Lower lobe of right lung (tissue), 2 donors: ENCODE data around the gene GINS1. TPM values are rescaled to one million over a fixed set of nuclear protein-coding genes. Genes with fewer than 3 reads are reported as not detected.
A peak's percentile ranks its signal among the peaks of the same experiment; 100 is the strongest.
"Not testable (repeated sequence)": the region's sequence is repeated elsewhere in the genome, so short reads cannot be mapped to it uniquely, and the experiment has no call there.

Experiments
- ATAC-seq, 2 donors: fragments of 200-7000 bp; cut with Tn5 transposase; one replicate each; pipeline ENCODE4 v1.9.1; 2020 to 2022; ENCODE audit warnings: mild to moderate bottlenecking in 2 of 2, moderate library complexity in 2 of 2
- DNase-seq: peaks from one replicate; pipeline ENCODE4 v3.0.0-alpha.2; 2020
- H3K27ac ChIP-seq: fragments of 200-600 bp; one replicate; pipeline ENCODE4 v1.8.0; 2022
- H3K27me3 ChIP-seq: fragments of 200-600 bp; one replicate; pipeline ENCODE4 v1.8.0; 2022; ENCODE audit warnings: low read depth
- H3K36me3 ChIP-seq: fragments of 200-600 bp; one replicate; pipeline ENCODE4 v1.8.0; 2022; ENCODE audit warnings: mild to moderate bottlenecking
- H3K4me1 ChIP-seq: fragments of 200-600 bp; one replicate; pipeline ENCODE4 v1.8.0; 2022
- H3K4me3 ChIP-seq: fragments of 200-600 bp; one replicate; pipeline ENCODE4 v1.8.0; 2022; ENCODE audit warnings: mild to moderate bottlenecking
- H3K9me3 ChIP-seq: fragments of 200-600 bp; one replicate; pipeline ENCODE4 v1.8.0; 2022
- intact Hi-C: fragments of 100-400 bp; cut with DNase I; formaldehyde crosslinking; loops from one replicate; pipeline ENCODE4 v1.11.0; 2022
- total RNA-seq: library from RNA; stranded (reverse); fragmentation: NEBNext Ultra II Directional; extraction: Animal tissue kit (Norgen Biotek cat#: 25700); gene quantifications from one replicate; pipeline ENCODE4 v1.2.1, GENCODE V29; 2021
- TF ChIP-seq, protein P1 (sequence below): fragments of 200-600 bp; IDR thresholded peaks from one replicate; pipeline ENCODE4 v1.8.0; 2022; ENCODE audit warnings: antibody characterized with exemption, mild to moderate bottlenecking
- donor health status: DM: no; HTN: yes; CAD: no; lungs with severe emphysema.

Gene GINS1
- total RNA-seq, 1 donor from 2014 or later: 0.92 TPM

DNA sequence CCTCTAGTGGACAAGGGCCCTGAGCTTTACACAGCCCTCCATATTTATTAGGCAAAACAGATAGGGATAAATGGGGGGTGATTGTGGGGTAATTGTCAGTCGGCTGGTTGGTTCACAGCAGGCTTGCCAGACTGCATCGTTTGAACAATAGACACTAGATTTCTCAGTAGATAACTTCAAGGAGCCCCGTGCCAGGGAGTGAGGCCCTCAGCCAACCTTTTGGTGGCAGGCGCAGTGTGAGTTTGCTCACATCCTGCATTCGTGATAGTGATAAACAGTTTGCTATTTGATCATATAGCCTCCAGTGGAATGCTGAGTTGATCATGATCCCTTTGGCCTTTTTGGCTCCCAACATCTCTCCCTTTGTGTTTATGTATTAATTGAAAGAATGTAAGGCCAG is 13.2 kb upstream of the GINS1 start:
- Histone ChIP-seq H3K4me3 (no peak overlapping the region), H3K36me3 (no peaks in the 10 kb centered on the region), H3K27me3 (no peaks in the 10 kb centered on the region), H3K4me1 (peaks cover 7% of the 10 kb centered on the region), H3K9me3 (no peaks in the 10 kb centered on the region), H3K27ac (no peak overlapping the region)
- intact Hi-C loops: no loop called here
- DNase-seq (no peak), ATAC-seq (no peak)
- TF ChIP-seq, protein P1, sequence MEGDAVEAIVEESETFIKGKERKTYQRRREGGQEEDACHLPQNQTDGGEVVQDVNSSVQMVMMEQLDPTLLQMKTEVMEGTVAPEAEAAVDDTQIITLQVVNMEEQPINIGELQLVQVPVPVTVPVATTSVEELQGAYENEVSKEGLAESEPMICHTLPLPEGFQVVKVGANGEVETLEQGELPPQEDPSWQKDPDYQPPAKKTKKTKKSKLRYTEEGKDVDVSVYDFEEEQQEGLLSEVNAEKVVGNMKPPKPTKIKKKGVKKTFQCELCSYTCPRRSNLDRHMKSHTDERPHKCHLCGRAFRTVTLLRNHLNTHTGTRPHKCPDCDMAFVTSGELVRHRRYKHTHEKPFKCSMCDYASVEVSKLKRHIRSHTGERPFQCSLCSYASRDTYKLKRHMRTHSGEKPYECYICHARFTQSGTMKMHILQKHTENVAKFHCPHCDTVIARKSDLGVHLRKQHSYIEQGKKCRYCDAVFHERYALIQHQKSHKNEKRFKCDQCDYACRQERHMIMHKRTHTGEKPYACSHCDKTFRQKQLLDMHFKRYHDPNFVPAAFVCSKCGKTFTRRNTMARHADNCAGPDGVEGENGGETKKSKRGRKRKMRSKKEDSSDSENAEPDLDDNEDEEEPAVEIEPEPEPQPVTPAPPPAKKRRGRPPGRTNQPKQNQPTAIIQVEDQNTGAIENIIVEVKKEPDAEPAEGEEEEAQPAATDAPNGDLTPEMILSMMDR: no peak

DNA sequence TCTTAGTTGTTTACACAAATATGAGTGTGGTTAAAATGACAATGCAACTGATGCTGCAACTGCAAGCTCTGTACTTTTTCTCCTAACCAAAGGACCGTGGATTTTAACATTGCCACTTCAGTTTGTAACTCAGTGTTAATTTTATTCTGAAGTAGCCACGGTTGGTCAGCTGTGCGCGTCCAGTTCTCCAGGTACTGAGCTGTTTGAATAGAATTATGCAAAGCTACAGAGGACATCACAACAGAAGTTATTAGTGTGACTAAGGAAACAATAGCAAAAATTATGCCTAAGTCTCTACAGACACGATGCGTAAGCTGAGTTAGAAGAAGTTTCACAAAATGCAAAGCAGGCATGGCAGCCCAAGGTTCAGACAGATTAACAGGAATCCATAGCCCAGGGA is 12.5 kb upstream of the GINS1 start:
- TF ChIP-seq, protein P1: no peak
- Histone ChIP-seq H3K4me3 (no peak overlapping the region), H3K4me1 (peaks cover 5% of the 10 kb centered on the region), H3K27me3 (no peaks in the 10 kb centered on the region), H3K27ac (no peak overlapping the region), H3K9me3 (no peaks in the 10 kb centered on the region), H3K36me3 (no peaks in the 10 kb centered on the region)
- DNase-seq (no peak), ATAC-seq (no peak)
- intact Hi-C loops: no loop called here

GRCh38 chr20:25397096-25397495 is 10.4 kb upstream of the GINS1 start:
- intact Hi-C loops: no loop called here
- Histone ChIP-seq H3K4me1 (no peaks in the 10 kb centered on the region), H3K4me3 (no peak overlapping the region), H3K36me3 (no peaks in the 10 kb centered on the region), H3K27me3 (no peaks in the 10 kb centered on the region), H3K9me3 (no peaks in the 10 kb centered on the region), H3K27ac (no peak overlapping the region)
- DNase-seq: no peak
- TF ChIP-seq, protein P1: no peak
- ATAC-seq: no peak

DNA sequence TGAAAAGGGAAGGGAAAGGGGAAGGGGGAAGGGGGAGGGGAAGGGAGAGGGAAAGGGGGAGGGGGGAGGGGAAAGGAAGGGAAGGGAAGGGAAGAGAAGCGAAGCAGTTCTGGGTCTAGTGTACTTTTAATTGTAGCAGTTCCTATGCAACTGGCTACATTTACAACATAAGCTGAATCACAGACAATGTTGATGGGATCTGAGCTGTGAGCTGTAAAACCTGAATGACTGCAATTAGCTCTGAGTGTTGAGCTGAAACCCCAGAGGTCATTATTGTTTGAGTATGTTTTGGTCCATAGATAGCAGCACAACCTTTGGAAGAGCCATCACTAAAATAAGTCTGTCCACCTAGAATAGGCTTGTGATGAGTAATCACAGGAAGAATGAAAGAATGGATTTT is 9.7 kb upstream of the GINS1 start:
- no peaks in the 10 kb centered on the region for H3K4me1 ChIP-seq
- no peak for ATAC-seq
- intact Hi-C loops: no loop called here
- TF ChIP-seq, protein P1: no peak
- H3K9me3 ChIP-seq: peaks cover 3% of the 10 kb centered on the region
- no peak for DNase-seq
- H3K36me3 ChIP-seq: no peaks in the 10 kb centered on the region
- no peak overlapping the region for H3K27ac ChIP-seq
- H3K27me3 ChIP-seq: no peaks in the 10 kb centered on the region
- no peak overlapping the region for H3K4me3 ChIP-seq

DNA sequence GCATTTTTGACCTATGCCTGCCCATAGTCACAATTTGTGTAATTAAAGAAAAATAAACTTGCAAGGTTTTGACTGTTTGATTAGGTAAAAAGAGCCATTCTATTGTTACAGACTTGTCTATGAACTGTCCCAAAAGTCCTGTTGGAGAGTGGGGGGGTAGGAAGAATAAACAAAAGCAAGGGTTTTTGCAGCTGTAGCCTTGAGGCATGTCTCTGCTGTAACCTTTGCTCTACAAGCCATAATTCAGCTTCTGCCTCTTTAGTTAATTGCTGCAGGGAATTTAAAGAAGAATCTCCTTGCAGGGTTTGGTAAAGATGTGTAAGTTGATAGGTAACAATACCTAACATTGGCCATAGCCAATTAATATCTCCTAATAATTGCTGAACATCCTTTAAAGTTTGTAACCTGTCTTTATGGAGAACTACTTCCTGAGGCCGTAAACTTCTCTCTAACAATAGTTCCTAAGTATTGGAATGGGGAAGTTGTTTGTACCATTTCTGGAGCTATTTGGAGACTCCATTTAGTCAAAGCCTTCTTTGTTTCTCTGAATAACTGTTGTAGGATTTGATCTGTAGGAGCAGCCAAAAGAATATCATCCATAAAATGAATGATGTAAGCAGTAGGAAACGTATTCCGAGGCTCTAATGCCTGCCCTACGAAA is 9.0 kb upstream of the GINS1 start:
- Histone ChIP-seq H3K9me3 (peaks cover 9% of the 10 kb centered on the region), H3K4me3 (no peak overlapping the region), H3K36me3 (no peaks in the 10 kb centered on the region), H3K27ac (no peak overlapping the region), H3K4me1 (no peaks in the 10 kb centered on the region), H3K27me3 (no peaks in the 10 kb centered on the region)
- TF ChIP-seq, protein P1: no peak
- intact Hi-C loops: no loop called here
- no peak for DNase-seq
- ATAC-seq: no peak

DNA sequence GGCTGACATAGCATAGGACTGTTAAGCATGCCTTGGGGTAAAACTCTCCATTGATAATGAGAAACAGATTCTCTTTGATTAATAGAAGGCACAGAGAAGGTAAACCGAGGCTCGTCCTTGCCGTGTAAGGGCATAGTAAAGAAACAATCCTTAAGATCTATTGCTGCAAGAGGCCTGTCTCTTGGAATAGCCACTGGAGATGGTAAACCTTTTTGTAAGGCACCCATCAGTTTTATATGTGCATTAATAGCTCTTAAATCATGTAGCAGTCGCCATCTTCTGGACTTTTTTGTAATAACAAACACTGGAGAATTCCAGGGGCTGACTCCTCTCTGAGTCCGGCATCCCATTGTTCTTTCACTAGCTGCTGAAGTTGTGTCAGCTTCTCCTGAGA is 8.4 kb upstream of the GINS1 start:
- no peaks in the 10 kb centered on the region for H3K27me3 ChIP-seq
- no peaks in the 10 kb centered on the region for H3K4me1 ChIP-seq
- ATAC-seq: peak; percentile 70 to 90
- peaks cover 9% of the 10 kb centered on the region for H3K9me3 ChIP-seq
- DNase-seq: no peak
- TF ChIP-seq, protein P1: peak; percentile 62
- no peak overlapping the region for H3K4me3 ChIP-seq
- H3K36me3 ChIP-seq: no peaks in the 10 kb centered on the region
- H3K27ac ChIP-seq: no peak overlapping the region
- intact Hi-C loops: no loop called here

DNA sequence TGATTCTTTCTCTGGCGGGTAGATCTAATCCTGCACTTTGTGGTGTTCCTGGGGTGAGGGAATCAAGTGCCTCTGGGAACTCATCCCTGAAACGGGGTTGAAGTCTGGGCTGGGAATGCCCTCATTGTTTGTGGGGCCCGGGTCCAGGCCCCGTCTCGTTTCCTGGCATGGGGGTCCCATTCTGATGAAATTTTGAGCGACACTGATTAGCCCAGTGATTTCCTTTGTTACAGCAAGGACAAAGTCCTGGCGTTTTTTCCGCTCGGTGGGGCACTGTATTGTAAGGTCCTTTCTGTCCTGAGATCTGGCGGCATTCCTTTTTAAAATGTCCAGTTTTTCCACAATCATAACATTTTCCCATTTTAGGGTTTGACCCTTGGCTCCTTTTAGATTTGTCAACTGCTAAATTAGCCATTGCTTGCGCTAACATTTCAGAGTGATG is 7.2 kb upstream of the GINS1 start:
- intact Hi-C loops: not testable (repeated sequence)

More for the DNA sequence above, 7.2 kb upstream of the GINS1 start:
- not testable (repeated sequence) for DNase-seq, H3K4me3 ChIP-seq, H3K36me3 ChIP-seq, H3K27ac ChIP-seq, ATAC-seq, H3K27me3 ChIP-seq, H3K9me3 ChIP-seq, H3K4me1 ChIP-seq
